ENCODE results near the gene MNT.

- no peak for TF ChIP-seq CTCF (IDR thresholded peaks at IDR 0.05)
- no peak for TF ChIP-seq POLR2A (IDR thresholded peaks at IDR 0.05)
Observed at GRCh38 chr17:2410951-2411350, 10.1 kb upstream of the MNT start.
